GM21423 (cell line): ENCODE results near the gene PDIK1L.

Source experiments
- ATAC-seq: cut with Tn5 transposase; IDR thresholded peaks from one replicate; pipeline ENCODE4 v1.9.1; 2021; ENCODE audit warnings: mild to moderate bottlenecking, moderate library complexity; ENCODE audit not compliant: unreplicated experiment

PDIK1L gene

GRCh38 chr1:26121854-26122773 is 10.5 kb downstream of the PDIK1L start:
- no peak for ATAC-seq

GRCh38 chr1:26122988-26123973 is 11.7 kb downstream of the PDIK1L start:
- ATAC-seq: no peak

GRCh38 chr1:26124418-26125331 is 13.1 kb downstream of the PDIK1L start:
- no peak for ATAC-seq

GRCh38 chr1:26125382-26125781 is 13.8 kb downstream of the PDIK1L start:
- no peak for ATAC-seq

- ATAC-seq: no peak
Observed at GRCh38 chr1:26125946-26126320, 14.3 kb downstream of the PDIK1L start.

GRCh38 chr1:26126321-26127084 is 14.9 kb downstream of the PDIK1L start:
- peak; percentile 76 for ATAC-seq

- ATAC-seq: no peak
Observed at GRCh38 chr1:26127235-26128163, 15.9 kb downstream of the PDIK1L start.

- ATAC-seq: no peak
Observed at GRCh38 chr1:26129778-26130177, 18.2 kb downstream of the PDIK1L start.

GRCh38 chr1:26130695-26131094 is 19.1 kb downstream of the PDIK1L start:
- no peak for ATAC-seq

GRCh38 chr1:26132128-26132833 is 20.7 kb downstream of the PDIK1L start:
- ATAC-seq: no peak

- ATAC-seq: no peak
Observed at GRCh38 chr1:26132834-26133167, 21.2 kb downstream of the PDIK1L start.

GRCh38 chr1:26134466-26134865 is 22.8 kb downstream of the PDIK1L start:
- no peak for ATAC-seq

- no peak for ATAC-seq
Observed at GRCh38 chr1:26138974-26139558, 27.4 kb downstream of the PDIK1L start.

GRCh38 chr1:26142159-26142558 is 30.5 kb downstream of the PDIK1L start:
- ATAC-seq: no peak

GRCh38 chr1:26145041-26145959 is 33.7 kb downstream of the PDIK1L start:
- no peak for ATAC-seq

- ATAC-seq: no peak
Observed at GRCh38 chr1:26145960-26146294, 34.3 kb downstream of the PDIK1L start.

- no peak for ATAC-seq
Observed at GRCh38 chr1:26148887-26149286, 37.3 kb downstream of the PDIK1L start.
